HCT116 (cell line): Measurements from ENCODE around the gene PA2G4.

Experiments
- CEBPB ChIP-seq: IDR thresholded peaks from 2 replicates; pipeline ENCODE4 v1.6.1; 2012; ENCODE audit warnings: low read depth
- EZH2 ChIP-seq: fragments of 200-600 bp; sonication (generic); IDR thresholded peaks from 2 replicates; pipeline ENCODE4 v1.6.1; 2017; ENCODE audit warnings: antibody characterized with exemption, mixed run types
- EZH2phosphoT487 ChIP-seq: fragments of 200-600 bp; IDR thresholded peaks from 2 replicates; pipeline ENCODE4 v1.6.1; 2018; ENCODE audit warnings: antibody characterized with exemption, borderline replicate concordance
- POLR2A ChIP-seq: IDR thresholded peaks from 2 replicates; pipeline ENCODE4 v1.7.0; 2011; ENCODE audit warnings: borderline replicate concordance; ENCODE audit not compliant: insufficient read depth, insufficient read length; ENCODE audit errors: extremely low read depth
- POLR2AphosphoS5 ChIP-seq: IDR thresholded peaks from 2 replicates; pipeline ENCODE4 v1.6.1; 2011; ENCODE audit warnings: mild to moderate bottlenecking, low read depth, low read length, moderate library complexity
- SP1 ChIP-seq: IDR thresholded peaks from 2 replicates; pipeline ENCODE4 v1.6.1; 2012; ENCODE audit warnings: low read depth
- TF ChIP-seq, protein P1 (sequence below), 3 experiments: fragments of 200-600 bp in 1 of 3; sonication (generic) in 1 of 3; IDR thresholded peaks in 2 of 3; conservative IDR thresholded peaks in 1 of 3; 2 replicates each; pipeline ENCODE4 v1.5.1; 2012 to 2017; ENCODE audit warnings: low read depth in 2 of 3, low read length in 2 of 3, antibody characterized with exemption in 1 of 3, borderline replicate concordance in 1 of 3, control low read depth in 1 of 3, mild to moderate bottlenecking in 1 of 3, mixed read lengths in 1 of 3, mixed run types in 1 of 3, moderate library complexity in 1 of 3; ENCODE audit not compliant: insufficient read depth in 1 of 3
- TF ChIP-seq, protein P2 (sequence below): IDR thresholded peaks from 2 replicates; pipeline ENCODE4 v1.6.1; 2012

DNA sequence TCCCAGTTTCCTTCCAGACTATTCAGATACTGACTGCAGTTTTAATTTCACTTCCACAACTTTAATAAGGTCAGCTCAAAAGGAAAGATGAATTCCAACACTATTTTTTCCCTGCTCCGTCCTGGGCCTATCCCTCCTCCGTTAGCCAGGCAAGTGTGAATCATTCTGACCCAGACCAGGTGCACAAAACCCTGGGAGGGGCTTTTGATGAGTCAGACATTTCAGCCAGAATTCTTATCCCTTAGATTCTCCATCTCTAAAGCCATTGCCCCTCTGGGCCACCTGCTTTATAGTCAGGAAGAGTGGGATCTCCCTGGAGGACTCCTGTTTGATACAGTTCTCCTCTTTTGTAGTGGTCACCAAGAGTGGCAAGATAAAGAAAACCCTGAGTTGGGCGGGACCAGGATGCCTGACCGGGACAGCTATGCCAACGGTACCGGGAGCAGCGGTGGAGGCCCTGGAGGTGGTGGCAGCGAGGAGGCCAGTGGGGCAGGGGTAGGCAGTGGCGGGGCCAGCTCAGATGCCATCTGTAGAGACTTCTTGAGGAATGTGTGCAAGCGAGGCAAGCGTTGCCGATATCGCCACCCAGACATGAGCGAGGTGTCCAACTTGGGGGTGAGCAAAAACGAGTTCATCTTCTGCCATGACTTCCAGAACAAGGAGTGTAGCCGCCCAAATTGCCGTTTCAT lies 15.9 kb downstream of the PA2G4 start:
- TF ChIP-seq EZH2phosphoT487: no peak
- TF ChIP-seq, protein P1, sequence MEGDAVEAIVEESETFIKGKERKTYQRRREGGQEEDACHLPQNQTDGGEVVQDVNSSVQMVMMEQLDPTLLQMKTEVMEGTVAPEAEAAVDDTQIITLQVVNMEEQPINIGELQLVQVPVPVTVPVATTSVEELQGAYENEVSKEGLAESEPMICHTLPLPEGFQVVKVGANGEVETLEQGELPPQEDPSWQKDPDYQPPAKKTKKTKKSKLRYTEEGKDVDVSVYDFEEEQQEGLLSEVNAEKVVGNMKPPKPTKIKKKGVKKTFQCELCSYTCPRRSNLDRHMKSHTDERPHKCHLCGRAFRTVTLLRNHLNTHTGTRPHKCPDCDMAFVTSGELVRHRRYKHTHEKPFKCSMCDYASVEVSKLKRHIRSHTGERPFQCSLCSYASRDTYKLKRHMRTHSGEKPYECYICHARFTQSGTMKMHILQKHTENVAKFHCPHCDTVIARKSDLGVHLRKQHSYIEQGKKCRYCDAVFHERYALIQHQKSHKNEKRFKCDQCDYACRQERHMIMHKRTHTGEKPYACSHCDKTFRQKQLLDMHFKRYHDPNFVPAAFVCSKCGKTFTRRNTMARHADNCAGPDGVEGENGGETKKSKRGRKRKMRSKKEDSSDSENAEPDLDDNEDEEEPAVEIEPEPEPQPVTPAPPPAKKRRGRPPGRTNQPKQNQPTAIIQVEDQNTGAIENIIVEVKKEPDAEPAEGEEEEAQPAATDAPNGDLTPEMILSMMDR (IDR thresholded peaks at IDR 0.05 in 2 of 3, conservative IDR thresholded peaks at IDR 0.05 in 1 of 3; ENCODE audit: borderline replicate concordance in 1 of 3, insufficient read depth in 1 of 3, low read depth in 2 of 3, low read length in 2 of 3): no peak
- TF ChIP-seq SP1: no peak
- TF ChIP-seq POLR2AphosphoS5: no peak
- TF ChIP-seq, protein P2, sequence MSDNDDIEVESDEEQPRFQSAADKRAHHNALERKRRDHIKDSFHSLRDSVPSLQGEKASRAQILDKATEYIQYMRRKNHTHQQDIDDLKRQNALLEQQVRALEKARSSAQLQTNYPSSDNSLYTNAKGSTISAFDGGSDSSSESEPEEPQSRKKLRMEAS: no peak
- no peak for TF ChIP-seq CEBPB
- no peak for TF ChIP-seq POLR2A
- no peak for TF ChIP-seq EZH2
